Body of pancreas (tissue), 4 donors: ENCODE measurements around the gene INPP5D. TPM values are rescaled to one million over a fixed set of nuclear protein-coding genes. Genes with fewer than 3 reads are reported as not detected.
"Not testable (repeated sequence)": the region's sequence is repeated elsewhere in the genome, so short reads cannot be mapped to it uniquely, and the experiment has no call there.

ENCODE experiments used
- ATAC-seq: fragments of 150-250 bp; one replicate; pipeline ENCODE4 v1.9.1; 2016
- DNase-seq, 4 donors: peaks; one replicate each; pipeline ENCODE4 v3.0.0-alpha.2; 2019
- H3K27ac ChIP-seq, 4 donors: fragments of 200-600 bp; sonication (generic); 1 replicate in 3 of 4; 2 replicates in 1 of 4; pipeline versions ENCODE4 v1.5.1 to v1.6.1; 2016 to 2019; ENCODE audit warnings: mild to moderate bottlenecking in 1 of 4, mixed read lengths in 1 of 4, moderate library complexity in 1 of 4
- H3K27me3 ChIP-seq, 2 donors: fragments of 200-600 bp; sonication (generic); one replicate each; pipeline ENCODE4 v1.6.0; 2016; ENCODE audit warnings: mild to moderate bottlenecking in 1 of 2
- H3K36me3 ChIP-seq, 2 donors: fragments of 200-600 bp; sonication (generic); replicated peaks in 1 of 2; 2 replicates each; pipeline ENCODE4 v1.5.1; 2016; ENCODE audit warnings: low read depth in 2 of 2; ENCODE audit not compliant: insufficient read depth in 1 of 2
- H3K4me1 ChIP-seq: fragments of 200-600 bp; sonication (generic); one replicate; pipeline ENCODE4 v1.6.0; 2016
- H3K4me3 ChIP-seq, 2 donors: fragments of 200-600 bp; sonication (generic); 1 replicate in 1 of 2; 2 replicates in 1 of 2; pipeline ENCODE4 v1.5.1; 2016 to 2019
- H3K9me3 ChIP-seq, 3 donors: fragments of 200-600 bp; sonication (generic); 1 replicate in 2 of 3; 2 replicates in 1 of 3; pipeline ENCODE4 v1.5.1; 2016
- CTCF ChIP-seq, 7 experiments: fragments of 450-650 bp in 4 of 7; fragments of 200-600 bp in 3 of 7; sonication (generic) in 3 of 7; IDR thresholded peaks; one replicate each; pipeline ENCODE4 v1.5.1; 2016 to 2019; ENCODE audit warnings: antibody characterized with exemption in 7 of 7
- POLR2A ChIP-seq, 3 donors: fragments of 450-650 bp; IDR thresholded peaks; one replicate each; pipeline ENCODE4 v1.6.1; 2016; ENCODE audit warnings: antibody characterized with exemption in 3 of 3, mild to moderate bottlenecking in 2 of 3
- WGBS, 2 donors: methylation state at CpG; one replicate each; pipeline ENCODE4 v1.1.5; 2017; 5-methylcytosine and 5-hydroxymethylcytosine counted together
- intact Hi-C: fragments of 100-400 bp; cut with DNase I; formaldehyde crosslinking; loops from one replicate; pipeline ENCODE4 v1.15.1; 2023
- total RNA-seq, 2 donors: library from RNA; depleted of rRNA; stranded (reverse); fragments of >200 nt; gene quantifications; one replicate each; pipeline ENCODE4 v1.1.0, GENCODE V29; 2016

INPP5D gene
- total RNA-seq, 2 donors from 2014 or later = 0.99 to 8.8 TPM

- DNase-seq (no peak), ATAC-seq (no peak)
- intact Hi-C loops = no loop called here
- Histone ChIP-seq H3K4me1 (no peaks in the 10 kb centered on the region), H3K27ac (no peak overlapping the region), H3K36me3 (no peaks in the 10 kb centered on the region), H3K4me3 (no peak overlapping the region), H3K9me3 (no peaks in the 10 kb centered on the region), H3K27me3 (no peaks in the 10 kb centered on the region)
- WGBS, 2 donors = 70 to 71% methylated on average over 16 of the region's 16 CpGs
- TF ChIP-seq CTCF (IDR thresholded peaks at IDR 0.05) (no peak), POLR2A (IDR thresholded peaks at IDR 0.05) (no peak)
These were observed 4.5 kb downstream of the INPP5D start for GRCh38 chr2:233064530-233065199.

GRCh38 chr2:233065200-233065589 is 5.1 kb downstream of the INPP5D start:
- H3K4me1 ChIP-seq, H3K9me3 ChIP-seq, H3K27ac ChIP-seq, ATAC-seq, H3K4me3 ChIP-seq, H3K36me3 ChIP-seq, DNase-seq, intact Hi-C loops, H3K27me3 ChIP-seq: not testable (repeated sequence)
- WGBS, 2 donors = 58 to 82% methylated on average over 4 of the region's 4 CpGs

GRCh38 chr2:233065954-233066470 is 5.9 kb downstream of the INPP5D start:
- Histone ChIP-seq H3K9me3 (no peaks in the 10 kb centered on the region), H3K27ac (no peak overlapping the region), H3K4me1 (no peaks in the 10 kb centered on the region), H3K4me3 (no peak overlapping the region), H3K27me3 (no peaks in the 10 kb centered on the region), H3K36me3 (no peaks in the 10 kb centered on the region)
- intact Hi-C loops = no loop called here
- TF ChIP-seq POLR2A (IDR thresholded peaks at IDR 0.05) (no peak), CTCF (IDR thresholded peaks at IDR 0.05) (no peak)
- DNase-seq (no peak), ATAC-seq (no peak)
- 89 to 94% methylated on average over 9 of the region's 9 CpGs for WGBS, 2 donors

DNA sequence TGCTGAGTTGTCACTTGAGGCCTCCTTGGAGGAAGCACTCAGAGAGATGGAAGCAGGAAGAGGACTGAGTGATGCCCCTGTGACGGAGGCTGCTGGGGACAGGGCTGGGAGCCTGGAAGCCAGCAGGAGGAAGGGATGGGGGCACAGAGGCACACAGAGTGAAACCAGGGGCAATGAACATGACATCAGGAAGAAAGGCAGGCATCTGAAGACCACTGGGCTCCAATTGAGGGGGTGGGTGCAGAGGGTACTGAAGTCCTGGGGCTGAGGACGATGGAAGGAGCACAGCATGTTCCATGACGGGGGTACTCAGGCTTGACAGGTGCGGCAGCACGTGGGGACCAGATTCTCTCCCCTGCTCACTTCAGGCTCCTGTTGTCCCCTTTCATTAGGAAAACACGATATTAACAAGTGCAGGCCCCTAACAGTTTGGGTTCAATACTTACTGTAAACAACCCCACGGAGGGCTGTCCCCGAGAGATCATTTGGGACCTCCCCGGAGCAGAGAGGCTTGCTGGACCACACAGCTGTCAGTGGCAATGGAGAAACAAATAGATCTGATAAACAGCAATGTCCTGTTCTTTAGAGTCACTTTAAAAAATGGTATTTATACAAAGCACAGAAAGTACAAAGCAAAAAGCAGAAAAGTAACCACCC is 8.7 kb downstream of the INPP5D start:
- intact Hi-C loops = no loop called here
- no peaks in the 10 kb centered on the region for H3K4me1 ChIP-seq
- H3K27ac ChIP-seq = no peak overlapping the region
- H3K9me3 ChIP-seq = no peaks in the 10 kb centered on the region
- WGBS, 2 donors = 38 to 63% methylated on average over 9 of the region's 9 CpGs
- no peak overlapping the region for H3K4me3 ChIP-seq
- no peaks in the 10 kb centered on the region for H3K36me3 ChIP-seq
- ATAC-seq = no peak
- H3K27me3 ChIP-seq = no peaks in the 10 kb centered on the region
- DNase-seq = no peak
- TF ChIP-seq POLR2A (IDR thresholded peaks at IDR 0.05) = no peak
- no peak for TF ChIP-seq CTCF (IDR thresholded peaks at IDR 0.05)

GRCh38 chr2:233072838-233073237 is 12.7 kb downstream of the INPP5D start:
- Histone ChIP-seq H3K36me3 (no peaks in the 10 kb centered on the region), H3K4me1 (peaks cover 8% of the 10 kb centered on the region), H3K9me3 (no peaks in the 10 kb centered on the region), H3K27me3 (no peaks in the 10 kb centered on the region), H3K27ac (no peak overlapping the region), H3K4me3 (no peak overlapping the region)
- TF ChIP-seq CTCF (IDR thresholded peaks at IDR 0.05) (no peak), POLR2A (IDR thresholded peaks at IDR 0.05) (no peak)
- intact Hi-C loops = no loop called here
- ATAC-seq (no peak), DNase-seq (no peak)
- 62 to 69% methylated on average over 4 of the region's 4 CpGs for WGBS, 2 donors
